Fibroblast of villous mesenchyme (primary cell): ENCODE data around the gene TIMM9. TPM values are rescaled to one million over a fixed set of nuclear protein-coding genes. Genes with fewer than 3 reads are reported as not detected.

Source experiments
- DNase-seq: peaks from one replicate; pipeline ENCODE4 v3.0.0-alpha.2; 2010; ENCODE audit warnings: low read depth
- H3K4me3 ChIP-seq: 2 replicates; pipeline ENCODE4 v1.5.1; 2011; ENCODE audit warnings: low read depth, mild to moderate bottlenecking, low read length
- CTCF ChIP-seq: IDR thresholded peaks from 2 replicates; pipeline ENCODE4 v1.5.1; 2012; ENCODE audit warnings: low read depth, mild to moderate bottlenecking, low read length; ENCODE audit not compliant: insufficient read depth
- total RNA-seq: library from RNA; depleted of rRNA; stranded (reverse); fragments of >200 nt; gene quantifications from 2 replicates; pipeline ENCODE4 v1.2.3, GENCODE V29; 2012

Gene TIMM9
- 20.3 and 22.9 TPM in 2 replicates for total RNA-seq

- DNase-seq, result peak; percentile 99
- peak within 1 kb of the TSS; percentile 80 for H3K4me3 ChIP-seq
Measured at GRCh38 chr14:58427281-58428117, at the start of gene TIMM9, which contains the start of gene KIAA0586. Gene TIMM9, minus strand, starts transcription at chr14:58427531. Its CDS starts 15,586 bp downstream, at chr14:58411945. Gene KIAA0586, plus strand, starts transcription at chr14:58427719. Its CDS starts 546 bp downstream, at chr14:58428265.

GRCh38 chr14:58476320-58476719 is 49.0 kb upstream of the TIMM9 start:
- no peak for TF ChIP-seq CTCF
- no peak overlapping the region for H3K4me3 ChIP-seq
- DNase-seq, result no peak

More at GRCh38 chr14:58427281-58428117, at the start of gene TIMM9, which contains the start of gene KIAA0586:
- no peak for TF ChIP-seq CTCF

- H3K4me3 ChIP-seq, result no peak overlapping the region
- TF ChIP-seq CTCF, result no peak
- DNase-seq, result no peak
Measured at GRCh38 chr14:58469309-58469708, 42.0 kb upstream of the TIMM9 start.

GRCh38 chr14:58467575-58467974 is 40.2 kb upstream of the TIMM9 start:
- no peak for DNase-seq
- no peak overlapping the region for H3K4me3 ChIP-seq
- no peak for TF ChIP-seq CTCF

GRCh38 chr14:58466459-58466858 is 39.1 kb upstream of the TIMM9 start:
- no peak overlapping the region for H3K4me3 ChIP-seq
- DNase-seq, result no peak
- TF ChIP-seq CTCF, result no peak

- H3K4me3 ChIP-seq, result no peak overlapping the region
- TF ChIP-seq CTCF, result no peak
- peak; percentile 14 for DNase-seq
Measured at GRCh38 chr14:58465421-58465820, 38.1 kb upstream of the TIMM9 start.
